Endodermal cell (in vitro differentiated cells): ENCODE measurements around the gene RIBC2. TPM values are rescaled to one million over a fixed set of nuclear protein-coding genes. Genes with fewer than 3 reads are reported as not detected.

ENCODE experiments used
- DNase-seq: peaks from one replicate; pipeline ENCODE4 v3.0.0-alpha.2; 2017
- H3K27ac ChIP-seq: 2 replicates; pipeline ENCODE4 v1.5.1; 2013; ENCODE audit warnings: mild to moderate bottlenecking, low read depth, low read length, moderate library complexity
- H3K27me3 ChIP-seq: 2 replicates; pipeline ENCODE4 v1.6.1; 2013; ENCODE audit warnings: mild to moderate bottlenecking, low read length, moderate library complexity; ENCODE audit not compliant: insufficient read depth, control insufficient read depth, poor library complexity, severe bottlenecking
- H3K36me3 ChIP-seq: 2 replicates; pipeline ENCODE4 v1.7.0; 2013; ENCODE audit warnings: mild to moderate bottlenecking, low read length, moderate library complexity; ENCODE audit not compliant: control insufficient read depth, insufficient read depth
- H3K4me1 ChIP-seq: one replicate; pipeline ENCODE4 v1.7.0; 2013; ENCODE audit warnings: low read length; ENCODE audit not compliant: control insufficient read depth, insufficient read depth
- H3K4me3 ChIP-seq: 2 replicates; pipeline ENCODE4 v1.5.1; 2013; ENCODE audit warnings: mild to moderate bottlenecking, low read length, moderate library complexity
- H3K9ac ChIP-seq: 2 replicates; pipeline ENCODE4 v1.6.1; 2013; ENCODE audit warnings: mild to moderate bottlenecking, low read length, moderate library complexity; ENCODE audit not compliant: poor library complexity, severe bottlenecking; ENCODE audit errors: extremely low read depth
- H3K9me3 ChIP-seq: 2 replicates; pipeline ENCODE4 v1.6.1; 2013; ENCODE audit warnings: mild to moderate bottlenecking, low read length, moderate library complexity; ENCODE audit not compliant: control insufficient read depth
- H3K27ac Mint-ChIP-seq: 2 replicates; pipeline ENCODE4 v1.8.0; 2020; ENCODE audit warnings: mixed read lengths
- H3K27me3 Mint-ChIP-seq: 2 replicates; pipeline ENCODE4 v1.8.0; 2021; ENCODE audit warnings: mild to moderate bottlenecking, mixed read lengths; ENCODE audit not compliant: insufficient read depth
- H3K36me3 Mint-ChIP-seq: 2 replicates; pipeline ENCODE4 v1.8.0; 2020; ENCODE audit warnings: low read depth, mixed read lengths
- H3K4me1 Mint-ChIP-seq: 2 replicates; pipeline ENCODE4 v1.8.0; 2020; ENCODE audit warnings: mixed read lengths
- H3K4me3 Mint-ChIP-seq: 2 replicates; pipeline ENCODE4 v1.8.0; 2020; ENCODE audit warnings: mild to moderate bottlenecking, moderate library complexity, mixed read lengths
- H3K9me3 Mint-ChIP-seq: 2 replicates; pipeline ENCODE4 v1.8.0; 2020; ENCODE audit warnings: mild to moderate bottlenecking, mixed read lengths
- WGBS, 2 experiments: methylation state at CpG; one replicate each; pipeline versions ENCODE4 v1.1.5 to v1.1.7; 2013; ENCODE audit warnings: missing lambda C conversion rate in 2 of 2, mixed read lengths in 1 of 2; ENCODE audit not compliant: insufficient coverage in 1 of 2, insufficient read length in 1 of 2; 5-methylcytosine and 5-hydroxymethylcytosine counted together
- total RNA-seq, 2 donors: library from RNA; stranded (reverse); fragmentation: NEBNext Ultra II Directional in 1 of 2; extraction: Animal tissue kit (Norgen Biotek cat#: 25700) in 1 of 2; gene quantifications; 2 replicates in 1 of 2; 3 replicates in 1 of 2; pipeline ENCODE4 v1.2.1, GENCODE V29; 2021
- TF ChIP-seq, protein P1 (sequence below): fragments of 200-600 bp; sonication (generic); conservative IDR thresholded peaks from 2 replicates; pipeline ENCODE4 v1.5.0; 2021; ENCODE audit warnings: antibody characterized with exemption, mild to moderate bottlenecking

RIBC2 gene
- total RNA-seq, 2 donors from 2014 or later = 10.6 to 15.2 TPM

DNA sequence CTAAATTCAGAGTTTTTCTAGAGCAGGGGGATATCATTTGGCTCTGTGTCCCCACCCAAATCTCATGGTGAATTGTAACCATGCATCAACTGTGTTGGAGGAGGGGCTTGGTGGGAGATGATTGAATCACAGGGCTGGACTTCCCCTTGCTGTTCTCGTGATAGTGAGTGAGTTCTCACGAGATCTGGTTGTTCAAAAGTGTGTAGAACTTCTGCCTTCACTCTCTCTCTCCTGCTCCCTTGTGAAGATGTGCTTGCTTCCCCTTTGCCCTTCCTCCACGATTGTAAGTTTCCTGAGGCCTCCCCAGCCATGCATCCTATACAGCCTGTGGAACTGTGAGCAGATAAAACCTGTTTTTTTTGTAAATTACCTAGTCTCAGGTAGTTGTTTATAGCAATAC is 67.2 kb downstream of the RIBC2 start:
- H3K9me3 ChIP-seq = peaks cover 36% of the 10 kb centered on the region
- H3K9me3 Mint-ChIP-seq = peaks cover 25% of the 10 kb centered on the region
- no peak overlapping the region for H3K9ac ChIP-seq
- H3K36me3 Mint-ChIP-seq = no peaks in the 10 kb centered on the region
- no peak overlapping the region for H3K4me3 Mint-ChIP-seq
- TF ChIP-seq, protein P1, sequence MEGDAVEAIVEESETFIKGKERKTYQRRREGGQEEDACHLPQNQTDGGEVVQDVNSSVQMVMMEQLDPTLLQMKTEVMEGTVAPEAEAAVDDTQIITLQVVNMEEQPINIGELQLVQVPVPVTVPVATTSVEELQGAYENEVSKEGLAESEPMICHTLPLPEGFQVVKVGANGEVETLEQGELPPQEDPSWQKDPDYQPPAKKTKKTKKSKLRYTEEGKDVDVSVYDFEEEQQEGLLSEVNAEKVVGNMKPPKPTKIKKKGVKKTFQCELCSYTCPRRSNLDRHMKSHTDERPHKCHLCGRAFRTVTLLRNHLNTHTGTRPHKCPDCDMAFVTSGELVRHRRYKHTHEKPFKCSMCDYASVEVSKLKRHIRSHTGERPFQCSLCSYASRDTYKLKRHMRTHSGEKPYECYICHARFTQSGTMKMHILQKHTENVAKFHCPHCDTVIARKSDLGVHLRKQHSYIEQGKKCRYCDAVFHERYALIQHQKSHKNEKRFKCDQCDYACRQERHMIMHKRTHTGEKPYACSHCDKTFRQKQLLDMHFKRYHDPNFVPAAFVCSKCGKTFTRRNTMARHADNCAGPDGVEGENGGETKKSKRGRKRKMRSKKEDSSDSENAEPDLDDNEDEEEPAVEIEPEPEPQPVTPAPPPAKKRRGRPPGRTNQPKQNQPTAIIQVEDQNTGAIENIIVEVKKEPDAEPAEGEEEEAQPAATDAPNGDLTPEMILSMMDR = no peak
- H3K27me3 ChIP-seq = no peaks in the 10 kb centered on the region
- H3K27ac ChIP-seq = no peak overlapping the region
- H3K27me3 Mint-ChIP-seq = peaks cover 3% of the 10 kb centered on the region
- no peak overlapping the region for H3K4me3 ChIP-seq
- no peaks in the 10 kb centered on the region for H3K36me3 ChIP-seq
- DNase-seq = no peak
- H3K4me1 ChIP-seq = no peaks in the 10 kb centered on the region
- WGBS, 2 experiments = 87% methylated on average over 3 of the region's 3 CpGs; no CpG with 5 or more reads in 1 of the 2 experiments
- no peak overlapping the region for H3K27ac Mint-ChIP-seq
- H3K4me1 Mint-ChIP-seq = no peaks in the 10 kb centered on the region

DNA sequence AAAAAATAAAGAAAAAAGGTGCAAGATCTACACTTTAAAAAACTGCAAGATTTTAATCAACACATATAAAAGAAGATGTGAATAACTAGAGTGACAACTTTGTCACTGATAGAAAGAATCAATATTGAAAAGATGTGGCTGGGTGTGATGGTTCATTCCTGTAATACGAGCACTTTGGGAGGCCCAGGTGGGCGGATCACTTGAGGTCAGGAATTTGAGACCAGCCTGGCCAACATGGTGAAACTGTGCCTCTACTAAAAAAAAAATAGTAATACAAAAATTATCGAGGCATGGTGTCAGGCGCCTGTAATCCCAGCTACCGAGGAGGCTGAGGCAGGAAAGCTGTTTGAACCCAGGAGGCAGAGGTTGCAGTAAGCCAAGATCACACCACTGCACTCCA is 68.2 kb downstream of the RIBC2 start:
- H3K27me3 ChIP-seq = no peaks in the 10 kb centered on the region
- Mint-ChIP-seq H3K4me1 (no peaks in the 10 kb centered on the region), H3K27ac (no peak overlapping the region), H3K27me3 (peaks cover 3% of the 10 kb centered on the region), H3K4me3 (no peak overlapping the region), H3K36me3 (no peaks in the 10 kb centered on the region), H3K9me3 (peaks cover 29% of the 10 kb centered on the region)
- H3K4me3 ChIP-seq = no peak overlapping the region
- H3K27ac ChIP-seq = no peak overlapping the region
- 85 to 97% methylated on average over 4 to 5 of the region's 5 CpGs for WGBS, 2 experiments
- H3K9ac ChIP-seq = no peak overlapping the region
- no peaks in the 10 kb centered on the region for H3K4me1 ChIP-seq
- no peaks in the 10 kb centered on the region for H3K36me3 ChIP-seq
- DNase-seq = no peak
- peaks cover 36% of the 10 kb centered on the region for H3K9me3 ChIP-seq
- TF ChIP-seq, protein P1 = no peak

Other genes starting within 250 kb of the RIBC2 start
- gene NUP50, start 249.8 kb upstream of the RIBC2 start, total RNA-seq = 100 to 1,000 TPM; 101 to 115 TPM
- 10 to 100 TPM; 36.2 to 47.8 TPM for gene KIAA0930, start 172.8 kb upstream of the RIBC2 start, total RNA-seq
- not detected for gene UPK3A, start 128.7 kb upstream of the RIBC2 start, total RNA-seq
- 100 to 1,000 TPM in 1 of 2 donors, 10 to 100 TPM in 1; 46.3 to 143 TPM for gene FAM118A, start 103.8 kb upstream of the RIBC2 start, total RNA-seq
- gene SMC1B, start 94 bp upstream of the RIBC2 start, total RNA-seq = under 1 TPM in 1 of 2 donors, not detected in 1; 0.11 TPM
- gene FBLN1, start 89.2 kb downstream of the RIBC2 start, total RNA-seq = 100 to 1,000 TPM; 226 to 305 TPM